ENCODE data around the gene SPRED2. TPM values are rescaled to one million over a fixed set of nuclear protein-coding genes. Genes with fewer than 3 reads are reported as not detected.

Gene SPRED2
- total and polyA plus RNA-seq, 12 donors = 10.2 to 20.7 (median 17.0) TPM

DNA sequence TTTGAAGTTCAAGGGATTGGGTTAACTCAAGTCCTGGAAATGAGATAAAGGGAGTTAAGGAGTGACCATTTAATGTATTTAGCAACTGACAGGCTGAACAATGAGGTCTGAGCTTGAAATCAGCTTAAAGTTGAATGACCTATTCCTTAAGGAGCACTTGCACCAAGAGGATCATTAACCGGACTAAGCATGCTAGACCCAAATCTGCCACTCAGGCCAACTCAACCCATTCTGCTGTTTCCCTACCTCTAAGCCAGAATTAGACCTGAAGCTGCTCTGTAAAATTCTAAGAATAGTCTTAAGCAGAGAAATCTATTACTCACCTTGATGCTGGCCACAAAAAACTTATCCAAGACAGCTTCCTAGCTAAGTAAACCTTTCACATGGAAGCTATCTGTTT, 59.8 kb downstream of the SPRED2 start:
- ATAC-seq (no peak), DNase-seq (no peak)
- H3K27me3 ChIP-seq = no peaks in the 10 kb centered on the region
- H3K27ac ChIP-seq = peak overlapping the region in 4 of 10 donors; percentile 6 to 50 (median 40)
- H3K4me1 ChIP-seq = peaks cover 2 to 76% (median 55%) of the 10 kb centered on the region in 9 donors
- intact Hi-C loops (cut with DNase I) = loop anchor here in 1 of 10 donors (5.0 kb wide), 1 partner anchor 60 kb away; the partner anchor contains the start of gene SPRED2
- TF ChIP-seq, protein P1, sequence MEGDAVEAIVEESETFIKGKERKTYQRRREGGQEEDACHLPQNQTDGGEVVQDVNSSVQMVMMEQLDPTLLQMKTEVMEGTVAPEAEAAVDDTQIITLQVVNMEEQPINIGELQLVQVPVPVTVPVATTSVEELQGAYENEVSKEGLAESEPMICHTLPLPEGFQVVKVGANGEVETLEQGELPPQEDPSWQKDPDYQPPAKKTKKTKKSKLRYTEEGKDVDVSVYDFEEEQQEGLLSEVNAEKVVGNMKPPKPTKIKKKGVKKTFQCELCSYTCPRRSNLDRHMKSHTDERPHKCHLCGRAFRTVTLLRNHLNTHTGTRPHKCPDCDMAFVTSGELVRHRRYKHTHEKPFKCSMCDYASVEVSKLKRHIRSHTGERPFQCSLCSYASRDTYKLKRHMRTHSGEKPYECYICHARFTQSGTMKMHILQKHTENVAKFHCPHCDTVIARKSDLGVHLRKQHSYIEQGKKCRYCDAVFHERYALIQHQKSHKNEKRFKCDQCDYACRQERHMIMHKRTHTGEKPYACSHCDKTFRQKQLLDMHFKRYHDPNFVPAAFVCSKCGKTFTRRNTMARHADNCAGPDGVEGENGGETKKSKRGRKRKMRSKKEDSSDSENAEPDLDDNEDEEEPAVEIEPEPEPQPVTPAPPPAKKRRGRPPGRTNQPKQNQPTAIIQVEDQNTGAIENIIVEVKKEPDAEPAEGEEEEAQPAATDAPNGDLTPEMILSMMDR (IDR thresholded peaks at IDR 0.05) = no peak
- H3K4me3 ChIP-seq = no peak overlapping the region
- H3K36me3 ChIP-seq = peaks cover 0 to 7% (median 0%) of the 10 kb centered on the region in 9 donors
- no peaks in the 10 kb centered on the region for H3K9me3 ChIP-seq
- WGBS, 2 donors = 62 to 64% methylated on average over 1 of the region's 1 CpG

DNA sequence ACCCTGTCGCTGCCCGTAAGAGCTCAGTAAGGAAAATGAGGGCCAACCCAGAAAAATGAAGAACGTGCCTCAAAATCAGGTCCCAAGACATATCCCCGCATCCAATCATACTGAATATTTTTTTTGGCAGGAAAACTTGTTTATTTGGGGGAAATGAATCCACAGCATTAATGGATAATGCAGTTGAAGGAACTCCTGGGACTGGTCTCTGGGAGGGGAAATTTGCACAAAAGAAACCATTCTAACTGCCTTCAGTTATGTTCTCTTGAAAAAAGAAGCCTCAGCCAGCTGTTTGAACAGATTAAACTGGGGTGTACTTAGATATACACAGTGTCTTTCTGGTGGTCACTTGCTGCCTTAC, 61.3 kb downstream of the SPRED2 start:
- intact Hi-C loops (cut with DNase I) = loop anchor here in 1 of 10 donors (5.0 kb wide), 1 partner anchor 61 kb away; the partner anchor contains the start of gene SPRED2
- TF ChIP-seq, protein P1 (IDR thresholded peaks at IDR 0.05) = no peak
- Histone ChIP-seq H3K27me3 (no peaks in the 10 kb centered on the region), H3K27ac (peak overlapping the region in 6 of 10 donors; percentile 28 to 51 (median 40)), H3K4me1 (peaks cover 8 to 86% (median 63%) of the 10 kb centered on the region in 9 donors), H3K36me3 (peaks cover 0 to 7% (median 0%) of the 10 kb centered on the region in 9 donors), H3K9me3 (no peaks in the 10 kb centered on the region), H3K4me3 (peak overlapping the region in 1 of 10 donors; percentile 8)
- peak in 5 of 8 donors; percentile 5 to 46 (median 31) for ATAC-seq
- WGBS, 2 donors = 45 to 46% methylated on average over 4 of the region's 4 CpGs
- DNase-seq = no peak

DNA sequence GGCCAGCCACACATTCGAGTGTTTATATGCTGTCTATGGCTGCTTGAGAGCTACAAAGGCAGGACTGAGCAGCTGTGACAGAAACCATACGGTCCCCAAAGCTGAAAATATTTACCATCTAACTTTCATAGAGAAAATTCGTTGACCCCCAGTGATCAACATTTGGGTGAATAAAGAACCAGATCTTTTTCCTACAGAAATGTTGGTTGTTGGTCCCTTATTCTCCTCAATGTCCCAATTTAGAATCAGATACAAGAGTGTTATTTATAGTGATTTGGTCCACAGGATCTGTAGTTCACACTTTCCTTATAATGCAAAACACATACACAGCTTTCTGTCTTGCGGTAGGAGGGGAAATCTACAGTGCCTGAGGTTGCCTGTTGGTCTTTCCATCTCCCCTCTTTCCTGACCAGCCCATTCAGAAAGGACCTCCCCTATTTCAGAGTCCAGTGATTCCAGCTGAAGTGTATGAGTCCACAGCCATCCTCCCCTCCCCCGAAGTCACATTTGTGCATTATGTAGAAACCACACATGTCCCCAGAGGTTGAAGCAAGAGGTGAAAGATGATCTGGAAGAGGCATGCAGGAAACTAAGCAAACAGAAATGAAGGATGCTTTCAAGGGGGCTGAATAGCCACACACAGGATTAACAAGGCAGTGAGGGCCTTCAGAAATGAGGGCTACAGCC, 61.9 kb downstream of the SPRED2 start:
- peak in 7 of 8 donors; percentile 15 to 72 (median 48) for ATAC-seq
- H3K27ac ChIP-seq = peak overlapping the region in 5 of 10 donors; percentile 29 to 51 (median 44)
- WGBS, 2 donors = 57 to 61% methylated on average over 5 of the region's 5 CpGs

GRCh38 chr2:65369980-65370379, 62.4 kb downstream of the SPRED2 start:
- Histone ChIP-seq H3K9me3 (no peaks in the 10 kb centered on the region), H3K4me3 (no peak overlapping the region), H3K27me3 (no peaks in the 10 kb centered on the region), H3K36me3 (peaks cover 0 to 4% (median 0%) of the 10 kb centered on the region in 9 donors), H3K27ac (peak overlapping the region in 2 of 10 donors; percentile 36 to 50), H3K4me1 (peaks cover 8 to 89% (median 74%) of the 10 kb centered on the region in 9 donors)
- ATAC-seq (no peak), DNase-seq (no peak)
- TF ChIP-seq, protein P1 (IDR thresholded peaks at IDR 0.05) = no peak
- intact Hi-C loops (cut with DNase I) = loop anchor here in 1 of 10 donors (5.0 kb wide), 1 partner anchor 62 kb away; the partner anchor contains the start of gene SPRED2
- WGBS, 2 donors = 97 to 99% methylated on average over 4 of the region's 4 CpGs

More for the DNA sequence above, 61.9 kb downstream of the SPRED2 start:
- peak in 1 of 2 donors; percentile 24 for DNase-seq
- peaks cover 8 to 89% (median 68%) of the 10 kb centered on the region in 9 donors for H3K4me1 ChIP-seq
- intact Hi-C loops (cut with DNase I) = loop anchor here in 1 of 10 donors (5.0 kb wide), 1 partner anchor 62 kb away; the partner anchor contains the start of gene SPRED2
- H3K36me3 ChIP-seq = peaks cover 0 to 7% (median 0%) of the 10 kb centered on the region in 9 donors
- no peaks in the 10 kb centered on the region for H3K27me3 ChIP-seq
- H3K4me3 ChIP-seq = peak overlapping the region in 1 of 10 donors; percentile 8
- TF ChIP-seq, protein P1 (IDR thresholded peaks at IDR 0.05) = no peak
- no peaks in the 10 kb centered on the region for H3K9me3 ChIP-seq
